ENCODE measurements around the gene DNAJC16.
A peak's percentile ranks its signal among the peaks of the same experiment; 100 is the strongest.
"Not testable (repeated sequence)": the region's sequence is repeated elsewhere in the genome, so short reads cannot be mapped to it uniquely, and the experiment has no call there.

The DNAJC16 gene

DNA sequence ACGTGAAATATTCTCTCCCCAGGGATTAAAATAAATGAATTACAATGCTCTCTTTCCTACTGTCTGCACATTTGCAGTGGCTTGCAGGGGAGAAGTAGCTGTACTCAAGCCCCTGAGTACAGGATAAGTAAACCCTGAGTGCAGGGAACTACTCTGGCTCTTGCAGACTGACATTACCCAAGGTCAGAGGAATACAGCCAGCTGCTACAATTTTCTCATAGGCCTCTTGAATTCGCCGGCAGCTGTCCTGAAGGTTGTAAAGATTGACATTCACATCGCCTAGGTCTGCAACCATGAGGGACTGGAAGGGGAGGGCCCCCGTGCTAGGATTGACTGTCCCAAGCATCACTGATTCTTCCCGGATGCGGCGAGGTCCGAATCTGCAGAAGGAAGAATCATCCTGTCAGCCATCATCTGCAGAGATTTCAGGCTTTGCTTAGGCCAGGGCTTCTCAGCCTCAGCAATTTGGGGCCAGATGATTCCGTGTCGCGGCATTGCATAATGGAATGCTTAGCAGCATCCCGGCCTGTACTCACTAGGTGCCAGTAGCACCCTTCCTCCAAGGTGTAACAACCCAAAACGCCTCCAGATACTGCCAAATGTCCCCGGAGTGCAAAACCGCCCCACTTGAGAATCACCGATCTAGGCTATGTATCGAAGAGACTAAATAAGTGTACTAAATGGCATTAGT is 56.5 kb downstream of the DNAJC16 start:
- DNase-seq (ENCODE audit: low read depth, low spot score): no peak

- DNase-seq (ENCODE audit: low read depth, low spot score): peak; percentile 2
Observed at GRCh38 chr1:15584489-15585363, 58.1 kb downstream of the DNAJC16 start, which contains the start of gene AGMAT. TSS of gene AGMAT (minus strand) at chr1:15585051. CDS start at chr1:15584967, 84 bp downstream.

DNA sequence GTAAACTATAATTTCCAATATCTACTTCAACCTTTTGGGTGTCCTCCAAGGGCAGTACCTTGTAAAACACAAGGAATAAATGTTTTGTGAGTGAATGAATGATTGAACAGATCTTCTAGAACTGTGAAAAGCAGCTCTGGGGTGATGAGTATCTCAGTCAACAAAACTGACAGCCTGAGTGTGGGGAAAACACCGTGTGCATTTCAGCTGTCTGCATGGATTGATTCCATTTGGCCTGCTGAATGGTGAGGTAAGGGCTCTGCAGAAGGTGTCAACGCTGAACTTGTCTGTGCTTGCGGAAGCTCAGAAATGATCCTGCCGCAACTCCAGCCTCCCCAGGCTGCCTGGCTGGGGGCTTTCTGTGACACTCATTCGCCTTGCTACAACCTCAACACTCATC is 65.6 kb downstream of the DNAJC16 start:
- DNase-seq (ENCODE audit: low read depth, low spot score): no peak

DNA sequence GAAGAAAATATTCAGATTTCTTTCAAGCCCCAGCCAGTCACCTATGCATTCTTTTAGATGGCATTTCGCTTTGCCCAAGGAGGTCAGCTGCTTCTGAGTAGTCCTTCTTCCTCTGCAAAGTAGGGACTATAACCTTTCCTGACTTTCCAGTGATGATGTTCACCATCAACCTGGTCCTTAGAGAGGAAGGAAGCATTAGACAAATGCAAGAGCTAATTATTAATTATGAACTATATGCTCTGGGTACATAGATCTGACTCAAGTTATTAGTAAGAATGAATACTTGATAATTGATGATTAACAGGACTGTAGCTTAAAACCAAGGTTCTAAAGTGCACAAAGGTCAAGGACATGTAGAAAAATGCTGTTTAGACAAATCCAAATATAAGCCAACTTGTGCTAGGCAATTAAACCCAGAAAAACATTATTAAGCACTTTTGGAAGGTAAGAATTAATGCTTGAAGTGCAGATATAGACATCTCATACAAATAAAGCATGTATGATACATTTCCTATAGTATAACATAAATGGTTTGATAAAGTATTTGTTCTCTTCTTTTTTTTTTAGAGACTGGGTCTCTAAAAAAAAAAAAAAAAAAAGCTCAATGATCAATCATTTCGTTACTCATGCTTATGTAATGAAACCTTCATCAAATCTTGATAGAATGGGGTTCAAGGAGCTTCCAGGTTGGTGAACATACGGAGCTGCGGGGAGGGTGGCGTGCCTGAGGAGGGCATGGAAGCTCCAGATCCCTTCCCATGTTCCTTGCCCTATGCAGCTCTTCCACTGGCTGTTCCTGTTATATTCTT is 69.4 kb downstream of the DNAJC16 start:
- no peak for DNase-seq (ENCODE audit: low read depth, low spot score)

DNA sequence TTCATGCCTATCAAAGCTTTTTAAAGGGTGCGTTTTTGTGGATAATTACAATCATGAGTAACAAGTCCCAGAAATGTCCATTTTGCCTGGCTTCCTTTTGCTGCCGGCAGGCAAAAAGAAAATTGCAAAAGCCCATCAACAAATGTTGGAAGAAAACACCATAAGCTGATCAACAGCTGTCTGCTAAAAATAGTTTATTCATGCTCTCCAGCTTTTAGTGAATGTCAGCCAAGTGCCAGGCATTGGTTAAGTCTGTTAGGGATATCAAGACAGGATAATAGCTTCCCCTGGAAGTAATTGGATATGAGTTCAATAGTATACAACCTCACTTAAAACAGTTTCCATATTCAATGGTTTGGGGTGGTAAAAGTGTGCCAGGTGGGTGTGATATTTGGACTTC is 71.8 kb downstream of the DNAJC16 start:
- DNase-seq (ENCODE audit: low read depth, low spot score): no peak

- peak; percentile 84 for DNase-seq (ENCODE audit: low read depth, low spot score)
Observed at GRCh38 chr1:15603050-15603965, 76.7 kb downstream of the DNAJC16 start.

DNA sequence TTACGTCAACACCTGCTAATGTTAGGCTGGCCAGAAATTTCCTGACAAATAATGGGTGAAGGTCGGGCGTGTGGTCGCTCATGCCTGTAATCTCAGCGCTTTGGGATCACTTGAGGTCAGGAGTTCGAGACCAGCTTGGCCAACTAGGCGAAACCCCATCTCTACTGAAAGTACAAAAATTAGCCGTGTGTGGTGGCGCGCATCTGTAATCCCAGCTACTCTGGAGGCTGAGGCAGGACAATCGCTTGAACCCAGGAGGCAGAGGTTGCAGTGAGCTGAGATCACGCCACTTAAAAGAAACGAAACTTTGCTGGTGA is 77.3 kb downstream of the DNAJC16 start:
- not testable (repeated sequence) for DNase-seq (ENCODE audit: low read depth, low spot score)

DNA sequence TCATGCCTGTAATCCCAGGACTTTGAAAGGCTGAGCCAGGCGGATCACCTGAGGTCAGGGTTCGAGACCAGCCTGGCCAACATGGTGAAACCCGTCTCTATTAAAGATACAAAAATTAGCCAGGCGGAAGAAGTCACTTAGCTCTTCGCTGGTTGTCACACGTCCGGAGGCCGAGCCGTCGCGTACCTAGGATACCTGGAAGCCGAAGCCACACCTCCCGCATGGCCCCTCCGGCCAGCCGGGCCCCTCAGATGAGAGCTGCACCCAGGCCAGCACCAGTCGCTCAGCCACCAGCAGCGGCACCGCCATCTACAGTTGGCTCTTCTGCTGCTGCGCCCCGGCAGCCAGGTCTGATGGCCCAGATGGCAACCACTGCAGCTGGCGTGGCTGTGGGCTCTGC is 77.8 kb downstream of the DNAJC16 start:
- DNase-seq (ENCODE audit: low read depth, low spot score): not testable (repeated sequence)

DNA sequence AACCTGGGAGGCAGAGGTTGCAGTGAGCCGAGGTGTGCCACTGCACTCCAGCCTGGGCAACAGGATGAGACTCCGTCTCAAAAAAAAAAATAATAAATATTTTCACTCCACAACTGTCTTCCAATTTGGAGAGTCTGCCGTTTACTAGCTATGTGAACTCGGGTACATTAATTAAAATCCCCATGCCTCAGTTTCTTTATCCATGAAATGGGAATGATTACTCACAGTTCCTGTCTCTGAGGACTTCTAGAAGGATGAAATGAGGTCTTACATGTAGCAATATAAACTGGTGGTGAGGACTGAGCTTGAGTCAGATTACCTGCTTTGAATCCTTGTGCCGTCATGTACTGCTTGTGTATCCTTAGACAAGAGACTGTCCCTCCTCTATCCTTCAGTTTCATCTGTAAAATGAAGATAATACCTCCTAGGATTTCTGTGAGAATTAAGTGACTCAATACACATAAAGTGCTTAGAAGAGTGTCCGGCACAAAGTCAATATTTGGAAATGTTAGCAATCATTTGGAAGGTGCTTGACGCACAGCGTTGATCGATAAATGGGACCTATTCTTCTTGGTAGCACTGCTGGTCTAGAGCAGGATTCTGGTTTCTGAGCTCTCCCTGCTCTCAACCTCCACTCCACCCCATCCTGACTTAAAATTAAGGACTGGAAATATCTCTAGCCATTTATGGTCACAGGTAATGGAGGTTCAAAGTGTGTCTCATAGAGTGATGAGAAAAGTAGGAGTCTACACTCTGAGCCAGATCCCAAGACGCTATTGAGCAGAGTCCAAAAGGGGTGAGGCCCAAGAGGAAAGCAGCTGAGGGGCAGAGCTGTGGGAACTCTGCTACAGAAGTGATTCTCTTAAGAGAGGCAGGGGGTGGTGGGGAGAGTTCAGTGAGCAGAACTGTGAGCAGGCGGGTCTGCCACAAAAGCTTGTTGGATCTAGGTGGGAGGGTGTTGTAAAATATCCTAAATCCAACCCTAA is 79.0 kb downstream of the DNAJC16 start:
- DNase-seq (ENCODE audit: low read depth, low spot score): no peak

DNA sequence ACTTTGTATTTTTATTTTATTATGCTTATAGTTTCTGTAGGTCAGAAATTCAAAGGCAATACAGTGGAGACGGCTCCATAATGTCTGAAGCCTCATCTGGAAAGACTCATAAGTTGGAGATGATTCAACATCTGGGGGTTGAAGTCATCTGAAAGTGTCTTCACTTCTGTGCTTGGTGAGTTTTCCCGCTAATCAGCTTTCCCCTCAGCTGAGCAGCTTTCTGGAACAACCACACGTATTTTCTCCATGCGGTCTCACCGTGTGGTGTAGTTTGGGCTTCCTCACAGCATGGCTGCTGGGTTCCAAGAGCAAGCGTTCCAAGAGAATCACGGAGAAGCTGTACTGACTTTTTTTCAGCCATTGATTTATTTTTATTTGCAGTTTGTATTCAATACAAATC is 83.0 kb downstream of the DNAJC16 start:
- DNase-seq (ENCODE audit: low read depth, low spot score): no peak

- no peak for DNase-seq (ENCODE audit: low read depth, low spot score)
Observed at GRCh38 chr1:15610167-15610566, 83.5 kb downstream of the DNAJC16 start.

GRCh38 chr1:15616373-15617172 is 89.9 kb downstream of the DNAJC16 start:
- DNase-seq (ENCODE audit: low read depth, low spot score): no peak

DNA sequence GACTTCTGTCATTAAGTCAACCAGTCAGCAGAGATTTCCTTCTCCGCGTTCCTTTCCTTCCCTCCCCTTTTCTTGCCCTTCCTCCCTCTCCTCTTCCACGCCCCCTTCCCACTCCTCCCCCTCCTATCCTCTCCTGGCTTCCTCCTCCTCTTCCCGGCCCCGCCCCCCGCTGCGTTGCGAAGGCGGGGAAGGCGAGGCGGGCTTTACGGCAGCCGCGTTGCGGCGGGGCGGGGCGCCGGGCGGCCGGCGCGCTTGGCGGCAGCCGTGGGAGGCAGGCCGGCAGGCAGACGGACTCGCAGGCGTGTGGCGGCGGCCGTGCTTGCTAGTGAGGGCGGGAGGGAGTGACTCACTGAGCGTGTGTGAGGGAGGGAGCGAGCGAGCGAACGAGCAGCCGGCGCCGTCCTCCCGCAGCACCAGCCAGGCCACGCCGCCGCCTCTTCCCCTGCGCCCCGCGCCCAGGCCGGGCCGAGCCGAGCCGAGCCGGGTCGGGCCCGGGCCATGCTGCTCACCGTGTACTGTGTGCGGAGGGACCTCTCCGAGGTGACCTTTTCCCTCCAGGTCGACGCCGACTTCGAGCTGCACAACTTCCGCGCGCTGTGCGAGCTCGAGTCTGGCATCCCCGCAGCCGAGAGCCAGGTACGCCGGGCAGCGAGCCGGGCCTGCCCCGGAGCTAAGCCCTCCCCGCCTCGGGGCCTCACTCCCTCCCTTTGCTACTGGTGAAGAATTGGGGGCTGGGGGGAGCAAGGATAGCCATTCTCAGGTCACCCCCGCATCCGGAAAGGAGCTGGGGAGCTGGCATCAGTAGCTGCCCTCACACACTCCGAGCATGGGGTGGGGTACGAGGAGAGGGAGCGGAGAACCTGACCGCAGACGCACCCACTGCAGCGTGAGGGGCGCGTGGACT is 90.8 kb downstream of the DNAJC16 start, which contains the start of gene DDI2:
Gene DDI2, plus strand, starts transcription at position 286 of the 904 bp plus-strand sequence. Its CDS starts 213 bp downstream, at position 499.
- DNase-seq (ENCODE audit: low read depth, low spot score): peak; percentile 85

GRCh38 chr1:15618077-15618654 is 91.5 kb downstream of the DNAJC16 start:
- DNase-seq (ENCODE audit: low read depth, low spot score): no peak

GRCh38 chr1:15618655-15619525 is 92.2 kb downstream of the DNAJC16 start:
- no peak for DNase-seq (ENCODE audit: low read depth, low spot score)

GRCh38 chr1:15620155-15620545 is 93.5 kb downstream of the DNAJC16 start:
- no peak for DNase-seq (ENCODE audit: low read depth, low spot score)

All from activated CD4-positive, CD25-positive, alpha-beta regulatory T cell treated with anti-CD3 and anti-CD28 coated beads, Interleukin-2, amount 50 U/mL, for 16 hours (primary cell).